ENCODE data around the gene MYL6. TPM values are rescaled to one million over a fixed set of nuclear protein-coding genes. Genes with fewer than 3 reads are reported as not detected.
"Not testable (repeated sequence)": the region's sequence is repeated elsewhere in the genome, so short reads cannot be mapped to it uniquely, and the experiment has no call there.

The MYL6 gene
- total RNA-seq, 4 donors from 2014 or later: 1,103 to 4,858 (median 2,577) TPM

GRCh38 chr12:56116267-56117081 is 41.7 kb upstream of the MYL6 start, which contains the start of gene RPL41:
RPL41 (plus strand) TSS chr12:56116633.
- peaks cover 5 to 14% of the 10 kb centered on the region in 2 donors for H3K4me1 ChIP-seq
- TF ChIP-seq CTCF (IDR thresholded peaks at IDR 0.05) (peak in 1 of 4 experiments; percentile 41), POLR2A (IDR thresholded peaks at IDR 0.05) (peak; percentile 96 to 98)
- peak within 1 kb of the TSS; percentile 61 to 77 for H3K4me3 ChIP-seq
- H3K27ac ChIP-seq: peak within 1 kb of the TSS; percentile 98
- peak; percentile 95 to 97 for DNase-seq
- H3K27me3 ChIP-seq: no peaks in the 10 kb centered on the region
- intact Hi-C loops (cut with DNase I; ENCODE audit: low total_unique reads): loop anchor here (5.0 kb wide), 1 partner anchor 106 kb away; the partner anchor contains the start of genes NABP2 and RNF41
- H3K36me3 ChIP-seq: no peaks in the 10 kb centered on the region
- H3K9me3 ChIP-seq: no peaks in the 10 kb centered on the region

GRCh38 chr12:56117082-56117706 is 41.0 kb upstream of the MYL6 start:
- Histone ChIP-seq H3K4me3 (peak overlapping the region; percentile 61 to 77), H3K27ac (peak overlapping the region; percentile 98), H3K4me1 (peaks cover 5 to 14% of the 10 kb centered on the region in 2 donors)
- H3K9me3 ChIP-seq, H3K36me3 ChIP-seq, DNase-seq, H3K27me3 ChIP-seq: not testable (repeated sequence)
- intact Hi-C loops (cut with DNase I; ENCODE audit: low total_unique reads): loop anchor here (5.0 kb wide), 1 partner anchor 105 kb away; the partner anchor contains the start of genes NABP2 and RNF41

GRCh38 chr12:56117778-56118687 is 40.1 kb upstream of the MYL6 start, which contains the start of gene ZC3H10:
ZC3H10 (plus strand) TSS chr12:56118266; CDS start chr12:56120563, 2,297 bp downstream.
- H3K4me3 ChIP-seq: peak within 1 kb of the TSS; percentile 89 to 91
- H3K27ac ChIP-seq: peak within 1 kb of the TSS; percentile 98
- TF ChIP-seq POLR2A (IDR thresholded peaks at IDR 0.05) (peak; percentile 95), CTCF (IDR thresholded peaks at IDR 0.05) (peak; percentile 48 to 77 (median 64))
- no peaks in the 10 kb centered on the region for H3K9me3 ChIP-seq
- peaks cover 5 to 14% of the 10 kb centered on the region in 2 donors for H3K4me1 ChIP-seq
- H3K36me3 ChIP-seq: no peaks in the 10 kb centered on the region
- H3K27me3 ChIP-seq: no peaks in the 10 kb centered on the region
- intact Hi-C loops (cut with DNase I; ENCODE audit: low total_unique reads): loop anchor here (5.0 kb wide), 1 partner anchor 104 kb away; the partner anchor contains the start of genes NABP2 and RNF41
- DNase-seq: peak; percentile 97 to 99

GRCh38 chr12:56118688-56119357 is 39.3 kb upstream of the MYL6 start:
- Histone ChIP-seq H3K36me3 (no peaks in the 10 kb centered on the region), H3K27me3 (no peaks in the 10 kb centered on the region), H3K27ac (peak overlapping the region; percentile 98), H3K4me1 (peaks cover 5 to 14% of the 10 kb centered on the region in 2 donors), H3K9me3 (no peaks in the 10 kb centered on the region), H3K4me3 (peak overlapping the region; percentile 89 to 91)
- intact Hi-C loops (cut with DNase I; ENCODE audit: low total_unique reads): loop anchor here (5.0 kb wide), 1 partner anchor 103 kb away; the partner anchor contains the start of genes NABP2 and RNF41
- no peak for TF ChIP-seq CTCF (IDR thresholded peaks at IDR 0.05)
- TF ChIP-seq POLR2A (IDR thresholded peaks at IDR 0.05): no peak
- DNase-seq: no peak

All from uterus (tissue), 4 donors.